Stimulated activated CD8-positive, alpha-beta memory T cell treated with anti-CD3 and anti-CD28 coated beads, Interleukin-2, amount 100 ng/mL, for 48 hours (primary cell): ENCODE results near the gene FAM170A.

ENCODE experiments used
- DNase-seq, 2 donors: peaks; one replicate each; pipeline ENCODE4 v3.0.0-alpha.2; 2020; ENCODE audit warnings: low read depth in 2 of 2

Gene FAM170A

GRCh38 chr5:119629339-119629738 is at the start of gene FAM170A:
TSS of gene FAM170A (plus strand) at chr5:119629558. CDS start at chr5:119629769, 211 bp downstream.
- no peak for DNase-seq

- DNase-seq: no peak
Measured at GRCh38 chr5:119582987-119583386, 46.4 kb upstream of the FAM170A start.

GRCh38 chr5:119583684-119584083 is 45.7 kb upstream of the FAM170A start:
- no peak for DNase-seq

GRCh38 chr5:119596046-119596445 is 33.3 kb upstream of the FAM170A start:
- no peak for DNase-seq

- no peak for DNase-seq
Measured at GRCh38 chr5:119597728-119598298, 31.5 kb upstream of the FAM170A start.

GRCh38 chr5:119613937-119614336 is 15.4 kb upstream of the FAM170A start:
- DNase-seq: no peak

GRCh38 chr5:119614838-119615237 is 14.5 kb upstream of the FAM170A start:
- no peak for DNase-seq

GRCh38 chr5:119626086-119626485 is 3.3 kb upstream of the FAM170A start:
- no peak for DNase-seq

GRCh38 chr5:119630752-119631440 is 1.5 kb downstream of the FAM170A start:
- DNase-seq: no peak

- DNase-seq: no peak
Measured at GRCh38 chr5:119631660-119632059, 2.3 kb downstream of the FAM170A start.

GRCh38 chr5:119651486-119651885 is 22.1 kb downstream of the FAM170A start:
- DNase-seq: no peak

GRCh38 chr5:119655061-119655460 is 25.7 kb downstream of the FAM170A start:
- DNase-seq: no peak

GRCh38 chr5:119656023-119656422 is 26.7 kb downstream of the FAM170A start:
- no peak for DNase-seq

- no peak for DNase-seq
Measured at GRCh38 chr5:119666542-119666941, 37.2 kb downstream of the FAM170A start.

- DNase-seq: no peak
Measured at GRCh38 chr5:119678351-119679028, 49.1 kb downstream of the FAM170A start.

- DNase-seq: no peak
Measured at GRCh38 chr5:119680080-119680479, 50.7 kb downstream of the FAM170A start.

- no peak for DNase-seq
Measured at GRCh38 chr5:119681734-119682133, 52.4 kb downstream of the FAM170A start.

- DNase-seq: no peak
Measured at GRCh38 chr5:119682372-119682771, 53.0 kb downstream of the FAM170A start.
